ENCODE measurements around the gene CD300E.

Gene CD300E

DNA sequence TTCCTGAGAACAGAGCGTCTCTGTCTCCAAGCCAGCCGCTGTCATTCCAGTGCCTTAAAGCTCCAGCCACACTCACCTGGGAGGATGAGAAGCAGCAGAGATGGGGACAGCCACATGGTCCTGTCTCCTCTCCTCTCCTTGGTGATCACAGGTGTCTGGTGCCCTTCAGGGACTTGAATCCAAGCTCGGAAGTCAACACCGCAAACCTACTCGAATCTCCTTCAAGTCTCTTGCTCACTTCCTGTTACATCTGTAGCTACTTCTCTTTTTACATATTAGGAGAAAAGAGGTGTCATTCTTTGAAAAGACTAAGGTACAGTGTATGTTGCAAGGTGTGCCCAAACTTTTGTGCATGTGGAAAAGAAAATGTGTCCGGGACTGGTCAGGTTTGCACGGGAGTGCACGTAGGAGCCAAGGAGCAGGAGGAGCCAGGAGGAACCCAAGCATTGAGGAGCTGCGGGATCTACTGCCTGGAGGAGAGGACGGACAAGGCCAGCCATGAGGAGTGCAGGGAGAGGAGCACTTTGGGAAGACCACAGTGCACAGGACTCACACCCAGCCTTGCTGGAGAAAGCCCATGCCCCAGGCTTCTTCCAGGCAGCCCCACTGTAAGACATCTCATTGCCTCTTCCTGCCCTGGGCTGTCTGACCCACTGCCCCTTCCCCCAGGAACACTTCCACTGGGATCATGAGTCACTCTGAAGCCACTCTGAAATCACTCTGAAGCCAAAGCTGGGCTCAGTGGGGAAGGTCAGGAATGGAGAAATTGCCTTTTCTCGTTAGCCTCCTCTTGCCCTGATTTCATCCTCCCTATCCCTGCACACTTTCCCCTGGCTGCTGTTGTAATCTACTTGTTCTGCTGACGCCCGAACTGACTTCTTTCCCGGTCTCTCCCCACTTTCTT, 31.2 kb downstream of the CD300E start, which contains the start of gene CD300LD:
CD300LD (minus strand) TSS at position 197 of the 904 bp plus-strand sequence; CDS start at position 116, 81 bp downstream.
- H3K4me3 ChIP-seq (replicated peaks in 1 of 2; ENCODE audit: low read depth in 2 of 2, low read length in 2 of 2): no peak within 1 kb of the TSS
- peak in 1 of 2 donors; percentile 6 for DNase-seq (ENCODE audit: low read depth in 2 of 2)
- TF ChIP-seq, protein P1, sequence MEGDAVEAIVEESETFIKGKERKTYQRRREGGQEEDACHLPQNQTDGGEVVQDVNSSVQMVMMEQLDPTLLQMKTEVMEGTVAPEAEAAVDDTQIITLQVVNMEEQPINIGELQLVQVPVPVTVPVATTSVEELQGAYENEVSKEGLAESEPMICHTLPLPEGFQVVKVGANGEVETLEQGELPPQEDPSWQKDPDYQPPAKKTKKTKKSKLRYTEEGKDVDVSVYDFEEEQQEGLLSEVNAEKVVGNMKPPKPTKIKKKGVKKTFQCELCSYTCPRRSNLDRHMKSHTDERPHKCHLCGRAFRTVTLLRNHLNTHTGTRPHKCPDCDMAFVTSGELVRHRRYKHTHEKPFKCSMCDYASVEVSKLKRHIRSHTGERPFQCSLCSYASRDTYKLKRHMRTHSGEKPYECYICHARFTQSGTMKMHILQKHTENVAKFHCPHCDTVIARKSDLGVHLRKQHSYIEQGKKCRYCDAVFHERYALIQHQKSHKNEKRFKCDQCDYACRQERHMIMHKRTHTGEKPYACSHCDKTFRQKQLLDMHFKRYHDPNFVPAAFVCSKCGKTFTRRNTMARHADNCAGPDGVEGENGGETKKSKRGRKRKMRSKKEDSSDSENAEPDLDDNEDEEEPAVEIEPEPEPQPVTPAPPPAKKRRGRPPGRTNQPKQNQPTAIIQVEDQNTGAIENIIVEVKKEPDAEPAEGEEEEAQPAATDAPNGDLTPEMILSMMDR (IDR thresholded peaks at IDR 0.05; ENCODE audit: low read depth, low read length): no peak

DNA sequence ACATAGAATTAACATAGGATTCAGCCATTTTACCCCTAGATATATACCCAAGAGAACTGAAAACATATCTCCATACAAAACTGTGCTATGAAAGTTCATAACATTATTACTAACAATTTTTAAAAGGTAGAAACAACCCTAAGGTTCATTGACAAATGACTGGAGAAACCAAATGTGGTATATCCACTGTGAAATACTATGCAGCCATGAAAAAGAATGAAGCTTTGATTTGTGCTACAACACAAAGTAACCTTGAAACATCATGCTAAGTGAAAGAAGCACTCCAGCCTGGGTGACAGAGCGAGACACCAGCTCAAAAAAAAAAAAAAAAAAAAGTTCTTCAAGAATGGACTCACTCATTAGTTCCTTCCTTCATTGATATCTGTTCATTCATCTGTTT, 32.0 kb downstream of the CD300E start:
- TF ChIP-seq, protein P1 (IDR thresholded peaks at IDR 0.05; ENCODE audit: low read depth, low read length): no peak
- no peak for DNase-seq (ENCODE audit: low read depth in 2 of 2)

DNA sequence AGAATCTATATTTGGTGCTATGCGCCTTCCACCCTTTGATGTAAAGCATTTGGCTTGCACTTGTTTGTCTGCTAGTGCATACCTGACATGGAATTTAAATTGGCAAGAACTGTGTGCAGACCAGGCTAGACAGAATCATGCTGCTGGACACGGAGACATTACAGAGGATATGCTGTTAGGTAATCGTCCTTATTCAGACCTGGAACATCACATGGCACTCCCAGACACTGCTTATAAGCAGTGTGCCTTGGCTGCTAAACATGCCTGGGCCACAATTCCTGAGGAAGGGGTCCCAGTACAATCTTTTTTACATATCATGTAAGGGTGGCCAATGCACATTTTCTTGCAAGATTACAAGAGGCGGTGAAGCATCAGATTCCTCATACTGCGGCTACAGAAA, 37.8 kb downstream of the CD300E start:
- DNase-seq (ENCODE audit: low read depth in 2 of 2): no peak
- TF ChIP-seq, protein P1 (IDR thresholded peaks at IDR 0.05; ENCODE audit: low read depth, low read length): no peak
- H3K4me3 ChIP-seq (replicated peaks in 1 of 2; ENCODE audit: low read depth in 2 of 2, low read length in 2 of 2): no peak overlapping the region

More for the DNA sequence above, 32.0 kb downstream of the CD300E start:
- H3K4me3 ChIP-seq (replicated peaks in 1 of 2; ENCODE audit: low read depth in 2 of 2, low read length in 2 of 2): no peak overlapping the region

DNA sequence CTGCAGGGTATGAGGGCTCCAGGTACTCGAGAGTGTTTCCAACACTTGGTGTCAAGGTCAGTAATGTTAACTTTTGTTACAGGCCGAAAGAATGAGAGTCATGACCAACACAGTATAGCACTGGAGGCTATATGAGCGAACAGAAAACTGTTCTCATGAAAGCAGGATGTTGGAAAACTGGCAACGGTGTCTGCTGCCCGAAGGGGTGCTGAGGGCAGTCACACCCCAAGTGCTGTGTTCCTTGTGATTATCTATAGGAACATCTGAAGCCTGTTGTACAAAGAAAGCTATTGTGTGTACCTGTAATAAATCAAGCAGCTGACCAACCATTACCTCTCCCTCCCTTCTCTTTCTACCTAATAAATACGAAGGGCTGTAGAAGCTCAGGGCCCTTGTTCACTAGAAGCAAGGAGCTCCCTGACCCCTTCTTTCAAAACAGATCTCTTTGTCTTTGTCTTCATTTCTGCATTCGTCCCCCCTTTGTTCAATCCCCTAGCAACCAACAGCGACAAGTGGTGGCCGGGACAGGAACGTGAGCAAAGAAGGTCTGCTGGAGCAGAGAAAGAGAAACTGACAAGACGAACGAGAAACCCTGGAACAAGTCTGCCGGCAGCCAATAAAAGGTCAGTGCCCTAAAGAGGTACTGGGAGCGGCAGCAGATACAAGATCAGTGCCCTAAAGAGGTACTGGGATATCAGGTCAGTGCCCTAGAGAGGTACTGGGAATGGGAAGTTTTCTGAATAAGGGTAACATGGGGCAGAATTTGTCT, 39.1 kb downstream of the CD300E start:
- TF ChIP-seq, protein P1 (IDR thresholded peaks at IDR 0.05; ENCODE audit: low read depth, low read length): no peak
- DNase-seq (ENCODE audit: low read depth in 2 of 2): no peak

DNA sequence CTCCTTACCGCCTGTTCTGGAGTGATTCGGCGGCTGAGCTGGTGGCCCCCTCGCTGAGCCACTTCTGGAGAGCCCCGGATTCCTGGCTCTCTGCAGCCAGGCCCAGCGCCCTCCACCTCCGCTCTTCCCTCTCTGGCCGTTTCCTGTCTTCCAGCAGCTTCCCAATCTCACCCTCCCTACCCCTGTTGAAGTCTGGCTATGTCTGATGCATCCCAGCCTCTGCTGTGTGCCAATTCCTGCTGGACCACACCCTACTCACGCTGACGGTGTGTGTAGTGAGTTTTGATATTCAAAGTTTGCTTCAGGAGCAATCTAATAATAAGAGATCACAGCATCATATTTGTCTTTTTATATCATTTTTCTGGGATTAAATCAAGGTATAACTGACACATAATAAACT, 40.9 kb downstream of the CD300E start:
- TF ChIP-seq, protein P1 (IDR thresholded peaks at IDR 0.05; ENCODE audit: low read depth, low read length): no peak
- DNase-seq (ENCODE audit: low read depth in 2 of 2): no peak
- H3K4me3 ChIP-seq (replicated peaks in 1 of 2; ENCODE audit: low read depth in 2 of 2, low read length in 2 of 2): no peak overlapping the region

More for the DNA sequence above, 39.1 kb downstream of the CD300E start:
- H3K4me3 ChIP-seq (replicated peaks in 1 of 2; ENCODE audit: low read depth in 2 of 2, low read length in 2 of 2): no peak overlapping the region

DNA sequence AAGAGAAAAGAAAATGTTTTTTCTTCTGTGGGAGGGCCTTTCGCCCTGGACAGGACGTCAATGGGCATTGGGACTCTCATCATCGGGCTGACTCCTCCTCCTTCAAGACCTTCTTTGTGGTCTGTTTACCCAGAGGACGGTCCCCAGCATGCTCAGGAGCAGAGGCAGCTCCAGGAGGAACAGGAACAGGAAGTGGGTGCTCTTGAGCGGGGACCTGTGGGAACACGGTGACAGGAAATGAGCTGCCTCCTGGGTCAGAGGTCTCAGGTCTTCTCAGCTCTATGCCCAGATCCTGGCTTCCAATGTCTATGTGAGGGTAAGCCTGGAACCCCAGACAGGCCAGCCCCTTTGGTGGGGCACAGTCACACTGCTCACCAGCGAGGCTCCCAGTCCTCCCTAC, 43.6 kb downstream of the CD300E start:
- TF ChIP-seq, protein P1 (IDR thresholded peaks at IDR 0.05; ENCODE audit: low read depth, low read length): no peak
- no peak for DNase-seq (ENCODE audit: low read depth in 2 of 2)
- no peak overlapping the region for H3K4me3 ChIP-seq (replicated peaks in 1 of 2; ENCODE audit: low read depth in 2 of 2, low read length in 2 of 2)
